ENCODE measurements around the gene ATG13.
"Not testable (repeated sequence)": the region's sequence is repeated elsewhere in the genome, so short reads cannot be mapped to it uniquely, and the experiment has no call there.

The ATG13 gene

DNA sequence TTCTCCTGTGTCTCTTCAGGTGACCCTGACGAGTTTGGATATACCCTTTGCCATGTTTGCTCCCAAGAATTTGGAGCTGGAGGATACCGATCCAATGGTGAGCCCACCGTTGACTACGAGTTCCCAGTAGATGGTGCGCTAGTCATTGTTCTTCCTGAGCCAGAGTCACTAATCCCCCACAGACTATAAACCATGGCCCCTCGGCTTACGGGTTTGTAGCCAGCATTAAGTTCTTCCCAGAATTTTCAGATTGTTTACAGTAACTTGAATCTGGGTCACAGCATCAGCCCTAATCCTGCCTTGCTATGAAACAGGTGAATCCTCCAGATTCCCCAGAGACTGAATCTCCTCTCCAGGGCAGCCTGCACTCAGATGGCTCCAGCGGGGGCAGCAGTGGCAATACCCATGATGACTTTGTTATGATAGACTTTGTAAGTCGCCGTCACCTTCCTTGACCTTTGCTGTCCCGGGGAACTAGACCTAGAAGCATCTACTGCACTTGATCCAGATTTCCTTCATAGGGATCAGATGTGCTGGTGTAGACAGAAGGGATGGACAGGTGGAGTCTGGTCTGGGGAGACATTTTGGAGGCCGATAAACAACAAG, 51.2 kb downstream of the ATG13 start:
- TF ChIP-seq, protein P1, sequence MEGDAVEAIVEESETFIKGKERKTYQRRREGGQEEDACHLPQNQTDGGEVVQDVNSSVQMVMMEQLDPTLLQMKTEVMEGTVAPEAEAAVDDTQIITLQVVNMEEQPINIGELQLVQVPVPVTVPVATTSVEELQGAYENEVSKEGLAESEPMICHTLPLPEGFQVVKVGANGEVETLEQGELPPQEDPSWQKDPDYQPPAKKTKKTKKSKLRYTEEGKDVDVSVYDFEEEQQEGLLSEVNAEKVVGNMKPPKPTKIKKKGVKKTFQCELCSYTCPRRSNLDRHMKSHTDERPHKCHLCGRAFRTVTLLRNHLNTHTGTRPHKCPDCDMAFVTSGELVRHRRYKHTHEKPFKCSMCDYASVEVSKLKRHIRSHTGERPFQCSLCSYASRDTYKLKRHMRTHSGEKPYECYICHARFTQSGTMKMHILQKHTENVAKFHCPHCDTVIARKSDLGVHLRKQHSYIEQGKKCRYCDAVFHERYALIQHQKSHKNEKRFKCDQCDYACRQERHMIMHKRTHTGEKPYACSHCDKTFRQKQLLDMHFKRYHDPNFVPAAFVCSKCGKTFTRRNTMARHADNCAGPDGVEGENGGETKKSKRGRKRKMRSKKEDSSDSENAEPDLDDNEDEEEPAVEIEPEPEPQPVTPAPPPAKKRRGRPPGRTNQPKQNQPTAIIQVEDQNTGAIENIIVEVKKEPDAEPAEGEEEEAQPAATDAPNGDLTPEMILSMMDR (IDR thresholded peaks at IDR 0.05; ENCODE audit: low read depth, low read length), result no peak
- no peak for DNase-seq (ENCODE audit: extremely low read depth, low read depth)

DNA sequence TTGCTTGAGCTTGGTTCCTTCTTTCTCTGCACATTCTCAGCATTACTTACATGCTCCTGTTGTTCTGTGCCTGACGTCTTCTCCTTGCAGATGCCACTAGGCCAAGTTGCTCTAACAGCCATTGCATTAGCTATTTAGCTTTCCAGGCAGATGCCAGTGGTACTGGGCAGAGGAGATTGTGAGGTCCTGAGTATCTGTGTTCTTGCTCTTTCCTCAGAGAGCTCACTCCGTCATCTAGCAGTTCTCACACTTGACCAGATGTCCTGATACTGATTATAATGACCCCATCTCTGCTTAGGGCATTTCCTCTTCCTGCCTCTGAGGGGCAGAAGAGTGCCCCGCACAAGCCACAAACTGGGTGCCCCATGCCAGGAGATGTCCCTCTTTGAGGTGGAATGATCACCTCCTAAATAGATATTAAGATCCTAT, 52.4 kb downstream of the ATG13 start:
- no peak for DNase-seq (ENCODE audit: extremely low read depth, low read depth)
- TF ChIP-seq, protein P1 (IDR thresholded peaks at IDR 0.05; ENCODE audit: low read depth, low read length), result no peak; the same call in 1 of the 2 replicates

DNA sequence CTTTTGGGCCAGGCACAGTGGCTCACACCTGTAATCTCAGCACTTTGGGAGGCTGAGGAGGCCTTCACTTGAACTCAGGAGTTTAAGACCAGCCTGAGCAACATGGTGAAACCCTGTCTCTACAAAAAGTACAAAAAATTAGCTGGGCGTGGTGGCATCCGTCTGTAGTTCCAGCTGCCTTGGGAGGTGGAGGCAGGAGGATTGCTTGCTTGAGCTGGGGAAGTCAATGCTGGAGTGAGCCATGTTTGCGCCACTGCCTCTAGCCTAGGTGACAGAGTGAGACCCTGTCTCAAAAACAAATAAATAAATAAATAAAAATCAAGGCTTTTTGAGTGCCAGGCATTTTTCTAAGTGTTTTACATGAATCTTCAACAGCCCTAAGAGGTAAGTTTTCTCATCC, 53.2 kb downstream of the ATG13 start:
- DNase-seq (ENCODE audit: extremely low read depth, low read depth), result not testable (repeated sequence)

DNA sequence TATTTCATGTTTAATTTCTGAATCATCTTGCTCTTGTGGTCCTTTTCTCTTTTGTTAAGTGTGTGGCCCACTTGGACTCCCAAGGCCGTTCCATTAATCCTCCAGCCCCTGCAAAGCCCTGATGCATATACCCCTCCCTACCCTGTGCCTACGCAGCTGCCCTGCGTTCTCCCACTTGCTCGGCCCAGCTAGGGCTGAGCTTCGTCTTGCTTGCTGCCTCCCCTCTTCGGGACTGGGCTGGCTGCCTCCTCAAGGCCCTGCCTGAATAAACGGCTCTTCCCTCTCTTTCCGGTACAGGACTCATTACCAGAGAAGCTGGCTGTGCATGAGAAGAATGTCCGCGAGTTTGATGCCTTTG, 54.6 kb downstream of the ATG13 start:
- no peak for DNase-seq (ENCODE audit: extremely low read depth, low read depth)
- TF ChIP-seq, protein P1 (IDR thresholded peaks at IDR 0.05; ENCODE audit: low read depth, low read length), result no peak

DNA sequence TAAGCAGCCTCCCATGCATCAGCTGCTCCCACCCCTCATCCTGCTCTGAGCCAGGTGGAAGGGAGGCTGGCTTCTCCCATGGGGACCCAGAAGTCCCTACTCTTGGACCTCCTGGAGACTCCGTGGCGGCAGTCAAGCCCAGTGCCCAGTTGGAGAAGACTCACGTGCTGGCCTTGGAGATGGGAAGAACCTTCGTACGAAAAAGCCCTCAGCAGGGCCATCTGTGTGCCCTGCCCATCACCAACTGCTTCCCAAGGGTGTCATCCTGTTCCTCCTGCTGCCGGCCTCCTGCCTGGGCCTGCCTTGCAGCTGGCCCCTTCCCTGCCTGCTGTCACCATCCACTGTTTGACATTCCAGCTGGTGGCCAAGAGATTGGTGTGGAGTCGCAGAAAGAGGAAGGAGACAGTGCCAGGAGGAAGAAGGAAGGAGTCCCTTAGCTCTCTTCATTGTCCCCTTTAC, 55.1 kb downstream of the ATG13 start:
- TF ChIP-seq, protein P1 (IDR thresholded peaks at IDR 0.05; ENCODE audit: low read depth, low read length), result no peak
- no peak for DNase-seq (ENCODE audit: extremely low read depth, low read depth)

DNA sequence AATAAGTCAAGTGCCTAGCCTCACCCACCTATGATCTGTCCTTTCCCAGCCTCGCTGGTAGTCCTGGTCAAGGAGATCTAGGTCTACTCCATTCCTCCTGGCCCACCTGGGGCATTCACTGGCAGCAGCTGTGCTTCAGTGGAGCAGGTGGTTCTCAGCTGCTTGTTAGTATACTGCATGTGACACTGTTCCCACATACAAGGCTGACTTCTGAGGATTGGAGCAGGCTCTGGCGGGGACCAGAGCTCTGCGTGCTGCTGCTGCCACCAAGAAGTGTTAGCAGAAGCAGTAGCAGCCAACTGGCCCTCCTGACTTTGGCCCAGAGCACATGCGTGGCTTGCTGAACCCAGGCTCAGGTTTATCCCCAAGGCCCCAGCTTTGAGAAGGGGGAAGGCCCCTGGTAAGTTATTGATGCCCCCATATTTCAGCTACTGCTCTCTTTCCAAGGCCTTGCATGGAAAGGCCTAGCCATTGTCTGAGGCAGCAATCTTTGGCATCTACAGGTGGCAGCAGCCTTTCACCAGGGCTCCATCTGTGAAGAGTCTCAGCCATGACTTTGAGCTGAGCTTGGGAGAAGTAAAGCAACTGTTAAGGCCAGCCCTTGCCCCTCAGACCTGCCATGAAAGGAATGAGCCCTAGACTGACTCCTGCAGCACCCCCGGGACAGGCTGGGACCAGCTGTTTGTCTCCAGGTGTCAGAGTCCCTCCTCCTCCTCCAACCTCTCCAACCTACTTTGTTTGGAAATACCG, 56.5 kb downstream of the ATG13 start:
- TF ChIP-seq, protein P1 (IDR thresholded peaks at IDR 0.05; ENCODE audit: low read depth, low read length), result no peak
- no peak for DNase-seq (ENCODE audit: extremely low read depth, low read depth)

DNA sequence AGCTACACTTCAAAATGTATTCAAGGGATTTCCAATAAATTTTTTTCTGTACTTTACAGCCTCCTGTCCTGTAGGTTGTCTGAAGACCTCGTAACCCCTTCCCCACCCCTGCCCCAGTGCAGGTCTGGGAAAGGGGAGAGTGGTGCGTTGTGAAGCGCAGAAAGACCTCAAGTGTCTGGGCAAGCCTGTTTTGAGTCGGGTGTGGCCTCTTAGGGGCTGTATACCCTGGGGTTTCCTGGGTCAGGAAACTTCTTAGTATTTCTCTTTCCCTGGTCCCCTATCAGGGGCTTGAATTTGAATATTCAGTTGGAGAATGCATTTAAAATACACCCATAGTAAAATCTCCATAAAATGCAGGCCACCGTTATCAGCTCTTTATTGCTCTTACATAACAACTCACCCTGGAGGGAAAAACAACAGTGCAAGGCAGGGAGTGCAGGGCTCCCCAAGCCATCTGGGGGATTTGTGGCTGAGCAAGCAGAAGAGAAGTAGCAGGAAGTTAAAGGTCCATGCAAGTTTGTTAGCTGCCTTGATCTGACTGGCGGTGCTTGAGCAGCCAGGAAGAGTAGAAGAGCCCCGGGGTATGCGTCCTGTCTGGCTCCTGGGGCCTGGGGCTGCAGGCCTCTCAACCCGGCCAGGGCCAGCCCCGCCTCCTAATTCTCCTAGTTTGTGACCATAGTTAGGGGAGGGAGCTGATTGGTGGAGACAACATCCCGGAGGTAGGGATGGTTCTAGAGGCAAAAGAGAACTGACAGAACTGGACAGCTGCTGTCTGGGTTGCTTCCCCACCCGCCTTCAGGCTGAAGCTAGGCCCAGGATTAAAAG, 57.3 kb downstream of the ATG13 start:
- TF ChIP-seq, protein P1 (IDR thresholded peaks at IDR 0.05; ENCODE audit: low read depth, low read length), result no peak
- no peak for DNase-seq (ENCODE audit: extremely low read depth, low read depth)

All from AG09319 (cell line).